ENCODE measurements around the gene TMEM123. TPM values are rescaled to one million over a fixed set of nuclear protein-coding genes. Genes with fewer than 3 reads are reported as not detected.

Gene TMEM123
- total and polyA plus RNA-seq, 10 of the 15 experiments (the other 5 are each of a cell fraction or from before 2014, with no cell fraction given): 35.1 to 667 (median 123) TPM

DNA sequence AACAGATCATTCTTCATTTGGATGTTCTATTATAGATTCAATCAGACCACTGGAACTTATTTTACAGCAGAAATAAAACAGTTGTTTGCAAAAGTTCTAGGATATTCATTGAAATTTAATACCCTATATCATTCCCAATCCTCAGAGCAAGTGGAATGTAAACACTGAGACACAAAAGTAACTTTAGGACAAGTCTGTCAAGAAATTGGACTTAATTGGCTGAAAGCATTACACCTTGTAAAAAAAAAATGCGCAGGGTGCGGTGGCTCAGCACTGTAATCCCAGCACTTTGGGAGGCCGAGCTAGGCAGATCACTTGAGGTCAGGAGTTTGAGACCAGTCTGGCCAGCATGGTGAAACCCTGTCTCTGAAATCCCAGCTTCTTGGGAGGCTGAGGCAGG is 29.9 kb upstream of the TMEM123 start:
- H3K9me3 ChIP-seq (replicated peaks; ENCODE audit: control insufficient read depth, insufficient read depth, low read length): no peaks in the 10 kb centered on the region
- no peak overlapping the region for H2AFZ ChIP-seq (ENCODE audit: control insufficient read depth, low read depth, low read length)
- ChIA-PET CTCF (no interaction called here), RAD21 (ENCODE audit: unreplicated experiment) (no interaction called here), POLR2A (interaction anchor here (0.6 kb wide), 1 partner anchor 126 kb away, joined by 5 read pairs; no protein-coding TSS in a partner anchor), SMC1A (ENCODE audit: uncharacterized antibody, unreplicated experiment) (interaction anchor here (0.8 kb wide), 1 partner anchor 106 kb away, joined by 3 read pairs; no protein-coding TSS in a partner anchor)
- in situ Hi-C loops (cut with MboI): loop anchor here (25.0 kb wide), 1 partner anchor 95 kb away; no protein-coding TSS in a partner anchor
- ATAC-seq (no peak), FAIRE-seq (no peak), DNase-seq (ENCODE audit: low read depth, low spot score) (no peak)
- H3K4me3 ChIP-seq: no peak overlapping the region
- WGBS (ENCODE audit: insufficient coverage, insufficient replicate concordance, low lambda C conversion rate, missing lambda C conversion rate): 64% methylated on average over 3 of the region's 3 CpGs
- no peaks in the 10 kb centered on the region for H3K36me3 ChIP-seq (ENCODE audit: control insufficient read depth in 2 of 2, insufficient read depth in 2 of 2, low read length in 1 of 2)
- H3K79me2 ChIP-seq (ENCODE audit: control insufficient read depth, insufficient read depth, low read length): no peaks in the 10 kb centered on the region
- no TSS peak for BruUV-seq (replicated peaks)
- intact Hi-C loops (cut with micrococcal nuclease; ENCODE audit: unreplicated experiment): no loop called here
- no peak overlapping the region for H3K27ac ChIP-seq (ENCODE audit: control insufficient read depth, insufficient read depth)
- 0 out of 4 replicates have a peak, but pooled peaks cover 0 to 3% of the 10 kb centered on the region in 2 experiments for H3K27me3 ChIP-seq (replicated peaks in 1 of 2; ENCODE audit: control insufficient read depth in 2 of 2, insufficient read depth in 2 of 2, low read length in 1 of 2)
- TF ChIP-seq, protein P1, sequence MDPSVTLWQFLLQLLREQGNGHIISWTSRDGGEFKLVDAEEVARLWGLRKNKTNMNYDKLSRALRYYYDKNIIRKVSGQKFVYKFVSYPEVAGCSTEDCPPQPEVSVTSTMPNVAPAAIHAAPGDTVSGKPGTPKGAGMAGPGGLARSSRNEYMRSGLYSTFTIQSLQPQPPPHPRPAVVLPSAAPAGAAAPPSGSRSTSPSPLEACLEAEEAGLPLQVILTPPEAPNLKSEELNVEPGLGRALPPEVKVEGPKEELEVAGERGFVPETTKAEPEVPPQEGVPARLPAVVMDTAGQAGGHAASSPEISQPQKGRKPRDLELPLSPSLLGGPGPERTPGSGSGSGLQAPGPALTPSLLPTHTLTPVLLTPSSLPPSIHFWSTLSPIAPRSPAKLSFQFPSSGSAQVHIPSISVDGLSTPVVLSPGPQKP (IDR thresholded peaks at IDR 0.05; ENCODE audit: low read depth, low read length): no peak
- TF ChIP-seq CHD2 (IDR thresholded peaks at IDR 0.05; ENCODE audit: borderline replicate concordance, low read depth, low read length) (no peak), STAT1 (conservative IDR thresholded peaks at IDR 0.05) (no peak), HDGF (IDR thresholded peaks at IDR 0.05) (no peak), NR2C2 (IDR thresholded peaks at IDR 0.05; ENCODE audit: borderline replicate concordance, control insufficient read depth, insufficient read length, low read depth) (no peak), CBFB (IDR thresholded peaks at IDR 0.05; ENCODE audit: low read depth) (no peak), SMAD1 (IDR thresholded peaks at IDR 0.05; ENCODE audit: low read depth, partially characterized antibody) (no peak), SUPT20H (IDR thresholded peaks at IDR 0.05; ENCODE audit: borderline replicate concordance, control insufficient read depth, low read depth, low read length) (no peak)
- TF ChIP-seq, protein P2, sequence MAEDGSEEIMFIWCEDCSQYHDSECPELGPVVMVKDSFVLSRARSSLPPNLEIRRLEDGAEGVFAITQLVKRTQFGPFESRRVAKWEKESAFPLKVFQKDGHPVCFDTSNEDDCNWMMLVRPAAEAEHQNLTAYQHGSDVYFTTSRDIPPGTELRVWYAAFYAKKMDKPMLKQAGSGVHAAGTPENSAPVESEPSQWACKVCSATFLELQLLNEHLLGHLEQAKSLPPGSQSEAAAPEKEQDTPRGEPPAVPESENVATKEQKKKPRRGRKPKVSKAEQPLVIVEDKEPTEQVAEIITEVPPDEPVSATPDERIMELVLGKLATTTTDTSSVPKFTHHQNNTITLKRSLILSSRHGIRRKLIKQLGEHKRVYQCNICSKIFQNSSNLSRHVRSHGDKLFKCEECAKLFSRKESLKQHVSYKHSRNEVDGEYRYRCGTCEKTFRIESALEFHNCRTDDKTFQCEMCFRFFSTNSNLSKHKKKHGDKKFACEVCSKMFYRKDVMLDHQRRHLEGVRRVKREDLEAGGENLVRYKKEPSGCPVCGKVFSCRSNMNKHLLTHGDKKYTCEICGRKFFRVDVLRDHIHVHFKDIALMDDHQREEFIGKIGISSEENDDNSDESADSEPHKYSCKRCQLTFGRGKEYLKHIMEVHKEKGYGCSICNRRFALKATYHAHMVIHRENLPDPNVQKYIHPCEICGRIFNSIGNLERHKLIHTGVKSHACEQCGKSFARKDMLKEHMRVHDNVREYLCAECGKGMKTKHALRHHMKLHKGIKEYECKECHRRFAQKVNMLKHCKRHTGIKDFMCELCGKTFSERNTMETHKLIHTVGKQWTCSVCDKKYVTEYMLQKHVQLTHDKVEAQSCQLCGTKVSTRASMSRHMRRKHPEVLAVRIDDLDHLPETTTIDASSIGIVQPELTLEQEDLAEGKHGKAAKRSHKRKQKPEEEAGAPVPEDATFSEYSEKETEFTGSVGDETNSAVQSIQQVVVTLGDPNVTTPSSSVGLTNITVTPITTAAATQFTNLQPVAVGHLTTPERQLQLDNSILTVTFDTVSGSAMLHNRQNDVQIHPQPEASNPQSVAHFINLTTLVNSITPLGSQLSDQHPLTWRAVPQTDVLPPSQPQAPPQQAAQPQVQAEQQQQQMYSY (CRISPR knock-in tag; IDR thresholded peaks at IDR 0.05): no peak
- no peaks in the 10 kb centered on the region for H3K4me1 ChIP-seq (ENCODE audit: control insufficient read depth, insufficient read depth, low read length)
- H4K20me1 ChIP-seq (ENCODE audit: control insufficient read depth, insufficient read depth): no peaks in the 10 kb centered on the region
- H3K4me2 ChIP-seq (ENCODE audit: control insufficient read depth, insufficient read depth): no peak overlapping the region
- H3K9ac ChIP-seq (ENCODE audit: control insufficient read depth, insufficient read depth, low read length): no peak overlapping the region

All from GM12878 (cell line).